Measurements from ENCODE around the gene MYO1F. TPM values are rescaled to one million over a fixed set of nuclear protein-coding genes. Genes with fewer than 3 reads are reported as not detected.

The MYO1F gene
- total and polyA plus RNA-seq, 2 experiments from 2014 or later, result 0.54 to 1.6 TPM

GRCh38 chr19:8595651-8596050, 18.4 kb upstream of the MYO1F start:
- DNase-seq, result no peak
- no peak for TF ChIP-seq EZH2 (IDR thresholded peaks at IDR 0.05; ENCODE audit: insufficient read depth, poor library complexity, severe bottlenecking)
- TF ChIP-seq EZH2phosphoT487 (IDR thresholded peaks at IDR 0.05; ENCODE audit: insufficient read depth, low read depth), result no peak
- Histone ChIP-seq H3K36me3 (ENCODE audit: low read depth) (no peaks in the 10 kb centered on the region), H4K20me1 (ENCODE audit: insufficient read depth) (no peaks in the 10 kb centered on the region), H3K9me3 (ENCODE audit: low read depth) (no peaks in the 10 kb centered on the region), H3K9ac (no peak overlapping the region), H3K9me2 (ENCODE audit: insufficient read depth) (no peaks in the 10 kb centered on the region), H3F3A (ENCODE audit: insufficient read depth) (peaks cover 4% of the 10 kb centered on the region; the same call in 1 of the 2 replicates), H3K79me2 (ENCODE audit: insufficient read depth) (no peaks in the 10 kb centered on the region), H3K4me2 (ENCODE audit: unreplicated experiment) (no peak overlapping the region), H3K4me1 (ENCODE audit: insufficient read depth) (no peaks in the 10 kb centered on the region), H3K27me3 (replicated peaks; ENCODE audit: insufficient read depth) (no peaks in the 10 kb centered on the region), H2AFZ (no peak overlapping the region), H3K27ac (no peak overlapping the region), H3K4me3 (no peak overlapping the region)
- 63% methylated on average over 12 to 15 of the region's 15 CpGs for WGBS, 2 experiments (ENCODE audit: low coverage in 1 of 2, low lambda C conversion rate in 2 of 2, missing lambda C conversion rate in 2 of 2)
- in situ Hi-C loops (cut with MboI), result no loop called here

- in situ Hi-C loops (cut with MboI), result no loop called here
These were observed 16.7 kb upstream of the MYO1F start for GRCh38 chr19:8593931-8594330.

DNA sequence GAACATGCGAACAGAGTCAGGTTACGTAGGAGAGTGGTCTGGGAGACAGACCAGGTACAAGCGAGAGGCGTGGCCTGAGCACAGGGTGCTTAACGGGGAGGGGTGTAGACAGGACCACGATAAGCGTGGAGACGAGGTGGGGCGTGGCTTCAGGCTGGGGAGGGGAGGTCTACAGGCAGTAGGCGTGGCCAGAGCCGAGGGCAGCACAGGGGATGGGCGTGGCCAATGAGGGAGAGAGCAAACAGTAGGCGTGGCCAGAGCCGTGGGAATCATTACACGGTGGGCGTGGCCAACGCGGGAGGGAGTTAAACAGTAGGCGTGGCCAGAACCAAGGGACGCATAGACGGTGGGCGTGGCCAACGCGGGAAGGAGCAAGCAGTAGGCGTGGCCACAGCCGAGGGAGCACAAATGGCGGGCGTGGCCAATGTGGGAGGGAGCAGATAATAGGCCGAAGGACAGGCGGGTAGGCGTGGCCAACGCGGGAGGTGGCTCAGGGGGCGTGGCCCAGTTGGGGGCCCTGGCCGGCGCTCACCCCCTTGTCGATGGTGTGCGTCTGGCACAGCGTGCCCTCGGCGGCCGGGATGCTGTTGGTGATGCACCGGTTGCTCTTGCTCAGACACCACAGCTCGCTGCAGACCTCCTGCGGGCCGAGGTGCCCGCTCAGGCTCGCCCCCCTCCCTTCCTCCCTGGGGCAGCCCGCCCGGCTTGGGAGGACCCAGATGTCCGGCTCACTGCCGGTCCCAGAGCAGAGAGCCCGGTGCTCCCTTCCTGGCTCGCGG, 15.2 kb upstream of the MYO1F start:
- Histone ChIP-seq H3K9ac (peak overlapping the region; percentile 46), H3K9me3 (ENCODE audit: low read depth) (no peaks in the 10 kb centered on the region), H2AFZ (peak overlapping the region; percentile 72), H3K9me2 (ENCODE audit: insufficient read depth) (no peaks in the 10 kb centered on the region), H3F3A (ENCODE audit: insufficient read depth) (peaks cover 4% of the 10 kb centered on the region; the same call in 1 of the 2 replicates), H3K4me2 (ENCODE audit: unreplicated experiment) (peak overlapping the region; percentile 89), H3K27me3 (replicated peaks; ENCODE audit: insufficient read depth) (no peaks in the 10 kb centered on the region), H3K27ac (no peak overlapping the region), H3K36me3 (ENCODE audit: low read depth) (no peaks in the 10 kb centered on the region), H3K79me2 (ENCODE audit: insufficient read depth) (no peaks in the 10 kb centered on the region), H3K4me3 (peak overlapping the region; percentile 65), H4K20me1 (ENCODE audit: insufficient read depth) (no peaks in the 10 kb centered on the region), H3K4me1 (ENCODE audit: insufficient read depth) (no peaks in the 10 kb centered on the region)
- TF ChIP-seq EZH2phosphoT487 (IDR thresholded peaks at IDR 0.05; ENCODE audit: insufficient read depth, low read depth) (no peak), EZH2 (IDR thresholded peaks at IDR 0.05; ENCODE audit: insufficient read depth, poor library complexity, severe bottlenecking) (no peak)
- 3 to 4% methylated on average over 29 to 55 of the region's 55 CpGs for WGBS, 2 experiments (ENCODE audit: low coverage in 1 of 2, low lambda C conversion rate in 2 of 2, missing lambda C conversion rate in 2 of 2)
- in situ Hi-C loops (cut with MboI), result no loop called here
- peak; percentile 100 for DNase-seq

More at GRCh38 chr19:8593931-8594330, 16.7 kb upstream of the MYO1F start:
- Histone ChIP-seq H4K20me1 (ENCODE audit: insufficient read depth) (no peaks in the 10 kb centered on the region), H3K4me2 (ENCODE audit: unreplicated experiment) (no peak overlapping the region), H3K4me3 (no peak overlapping the region), H3K9me2 (ENCODE audit: insufficient read depth) (no peaks in the 10 kb centered on the region), H3K79me2 (ENCODE audit: insufficient read depth) (no peaks in the 10 kb centered on the region), H3K27ac (no peak overlapping the region), H3K4me1 (ENCODE audit: insufficient read depth) (no peaks in the 10 kb centered on the region), H3K9me3 (ENCODE audit: low read depth) (no peaks in the 10 kb centered on the region), H3K9ac (no peak overlapping the region), H2AFZ (no peak overlapping the region), H3K36me3 (ENCODE audit: low read depth) (no peaks in the 10 kb centered on the region), H3F3A (ENCODE audit: insufficient read depth) (peaks cover 4% of the 10 kb centered on the region; the same call in 1 of the 2 replicates), H3K27me3 (replicated peaks; ENCODE audit: insufficient read depth) (no peaks in the 10 kb centered on the region)
- peak; percentile 37 for DNase-seq
- WGBS, 2 experiments (ENCODE audit: low coverage in 1 of 2, low lambda C conversion rate in 2 of 2, missing lambda C conversion rate in 2 of 2), result 97 to 98% methylated on average over 2 of the region's 2 CpGs
- TF ChIP-seq EZH2phosphoT487 (IDR thresholded peaks at IDR 0.05; ENCODE audit: insufficient read depth, low read depth), result no peak
- no peak for TF ChIP-seq EZH2 (IDR thresholded peaks at IDR 0.05; ENCODE audit: insufficient read depth, poor library complexity, severe bottlenecking)

GRCh38 chr19:8589177-8589714, 12.0 kb upstream of the MYO1F start:
- Histone ChIP-seq H3F3A (ENCODE audit: insufficient read depth) (peaks cover 4% of the 10 kb centered on the region; the same call in 1 of the 2 replicates), H4K20me1 (ENCODE audit: insufficient read depth) (no peaks in the 10 kb centered on the region), H3K9me2 (ENCODE audit: insufficient read depth) (no peaks in the 10 kb centered on the region), H3K4me3 (no peak overlapping the region), H3K4me1 (ENCODE audit: insufficient read depth) (no peaks in the 10 kb centered on the region), H3K9ac (no peak overlapping the region), H3K27ac (no peak overlapping the region), H3K27me3 (replicated peaks; ENCODE audit: insufficient read depth) (no peaks in the 10 kb centered on the region), H3K79me2 (ENCODE audit: insufficient read depth) (no peaks in the 10 kb centered on the region), H2AFZ (no peak overlapping the region), H3K4me2 (ENCODE audit: unreplicated experiment) (no peak overlapping the region), H3K9me3 (ENCODE audit: low read depth) (no peaks in the 10 kb centered on the region), H3K36me3 (ENCODE audit: low read depth) (no peaks in the 10 kb centered on the region)
- in situ Hi-C loops (cut with MboI), result no loop called here
- DNase-seq, result no peak
- TF ChIP-seq EZH2phosphoT487 (IDR thresholded peaks at IDR 0.05; ENCODE audit: insufficient read depth, low read depth) (no peak), EZH2 (IDR thresholded peaks at IDR 0.05; ENCODE audit: insufficient read depth, poor library complexity, severe bottlenecking) (no peak)
- WGBS, 2 experiments (ENCODE audit: low coverage in 1 of 2, low lambda C conversion rate in 2 of 2, missing lambda C conversion rate in 2 of 2), result 79 to 86% methylated on average over 22 to 32 of the region's 32 CpGs
